GM23248 (cell line): ENCODE data around the gene SMARCD1.

Experiments
- EZH2 ChIP-seq: fragments of 200-600 bp; sonication (generic); IDR thresholded peaks from 2 replicates; pipeline ENCODE4 v1.6.1; 2018; ENCODE audit warnings: antibody characterized with exemption, mild to moderate bottlenecking; ENCODE audit not compliant: insufficient read depth, poor library complexity, severe bottlenecking
- EZH2phosphoT487 ChIP-seq: fragments of 200-600 bp; sonication (generic); IDR thresholded peaks from 2 replicates; pipeline ENCODE4 v1.6.1; 2018; ENCODE audit warnings: antibody characterized with exemption, moderate library complexity, mild to moderate bottlenecking, low read depth; ENCODE audit not compliant: insufficient read depth

GRCh38 chr12:50129290-50129689 lies 44.1 kb downstream of the SMARCD1 start:
- TF ChIP-seq EZH2phosphoT487: no peak
- no peak for TF ChIP-seq EZH2
